Ishikawa (cell line): ENCODE results near the gene HRC.

Experiments
- CREB1 ChIP-seq: IDR thresholded peaks from 2 replicates; pipeline ENCODE4 v1.6.1; 2012; ENCODE audit warnings: low read depth
- MAX ChIP-seq: IDR thresholded peaks from 2 replicates; pipeline ENCODE4 v1.6.1; 2012
- TAF1 ChIP-seq: IDR thresholded peaks from 2 replicates; pipeline ENCODE4 v1.6.1; 2012; ENCODE audit warnings: low read depth, mild to moderate bottlenecking

DNA sequence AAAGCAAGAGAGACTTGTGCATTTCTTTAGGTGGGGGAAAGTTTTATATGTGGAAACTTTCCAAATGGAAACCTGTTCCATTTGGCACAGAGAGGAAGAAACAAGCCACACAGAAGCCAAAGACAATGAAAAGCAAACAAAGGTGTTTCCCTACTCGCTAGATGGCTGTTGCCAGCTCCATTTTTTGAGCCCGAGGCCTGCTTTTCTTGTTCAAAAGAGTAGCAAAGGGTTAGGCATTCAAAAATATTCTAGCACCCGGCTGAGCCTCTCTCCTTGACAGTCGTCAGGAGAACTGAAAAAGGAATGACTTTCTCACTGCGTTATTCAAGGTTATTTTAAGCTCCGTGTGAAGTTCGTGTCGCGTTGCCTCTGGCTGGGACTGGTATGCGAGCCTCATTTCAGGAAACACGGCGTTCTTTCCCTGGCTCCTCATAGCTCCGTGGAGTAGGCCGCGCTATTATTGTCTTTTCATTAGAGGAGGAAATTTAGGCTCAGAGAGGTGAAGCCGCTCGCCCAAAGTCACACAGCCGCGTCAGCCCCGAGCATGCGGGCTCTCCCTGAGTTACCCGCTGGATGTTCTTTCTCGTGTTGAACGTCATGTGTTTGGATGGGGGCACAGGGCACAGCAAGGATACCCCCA, 10.0 kb upstream of the HRC start:
- TF ChIP-seq CREB1 (no peak), MAX (no peak), TAF1 (no peak)
